Esophagus muscularis mucosa (tissue), 4 donors: ENCODE results near the gene ZNF407. TPM values are rescaled to one million over a fixed set of nuclear protein-coding genes. Genes with fewer than 3 reads are reported as not detected.

Source experiments
- DNase-seq: peaks from one replicate; pipeline ENCODE4 v3.0.0-alpha.2; 2017; ENCODE audit errors: extremely low spot score
- H3K27ac ChIP-seq, 4 donors: fragments of 200-600 bp; sonication (generic); replicated peaks in 1 of 4; 1 replicate in 3 of 4; 2 replicates in 1 of 4; pipeline ENCODE4 v1.5.1; 2016 to 2019; ENCODE audit warnings: mild to moderate bottlenecking in 1 of 4
- H3K27me3 ChIP-seq, 4 donors: fragments of 200-600 bp; sonication (generic); one replicate each; pipeline versions ENCODE4 v1.5.1 to v1.6.0; 2016 to 2019
- H3K36me3 ChIP-seq, 4 donors: fragments of 200-600 bp; sonication (generic); one replicate each; pipeline ENCODE4 v1.5.1; 2016 to 2019
- H3K4me1 ChIP-seq, 4 donors: fragments of 200-600 bp; sonication (generic); one replicate each; pipeline ENCODE4 v1.5.1; 2016 to 2019
- H3K4me3 ChIP-seq, 4 donors: fragments of 200-600 bp; sonication (generic); 1 replicate in 2 of 4; 2 replicates in 2 of 4; pipeline ENCODE4 v1.5.1; 2016 to 2019; ENCODE audit warnings: mild to moderate bottlenecking in 4 of 4, moderate library complexity in 1 of 4
- H3K9me3 ChIP-seq, 4 donors: fragments of 200-600 bp; sonication (generic); 1 replicate in 3 of 4; 2 replicates in 1 of 4; pipeline ENCODE4 v1.5.1; 2016 to 2019
- EP300 ChIP-seq: sonication (generic); formaldehyde crosslinking; IDR thresholded peaks from one replicate; pipeline ENCODE4 v1.6.1; 2017; ENCODE audit warnings: antibody characterized with exemption
- POLR2A ChIP-seq: fragments of 450-650 bp; IDR thresholded peaks from one replicate; pipeline ENCODE4 v1.6.1; 2017; ENCODE audit warnings: antibody characterized with exemption, moderate library complexity, mild to moderate bottlenecking, low read depth
- POLR2AphosphoS5 ChIP-seq, 2 donors: sonication (generic); formaldehyde crosslinking; IDR thresholded peaks; one replicate each; pipeline ENCODE4 v1.6.1; 2017; ENCODE audit warnings: antibody characterized with exemption in 2 of 2
- WGBS: methylation state at CpG from one replicate; pipeline ENCODE4 v1.1.5; 2018; 5-methylcytosine and 5-hydroxymethylcytosine counted together
- intact Hi-C: fragments of 100-400 bp; cut with DNase I; formaldehyde crosslinking; loops from one replicate; pipeline ENCODE4 v1.15.1; 2023
- total RNA-seq, 4 donors: library from RNA; depleted of rRNA; stranded (reverse); fragments of >200 nt; gene quantifications; one replicate each; pipeline versions ENCODE4 v1.1.0 to v1.2.1, GENCODE V29; 2016
- TF ChIP-seq, protein P1 (sequence below), 3 experiments: fragments of 200-600 bp in 2 of 3; fragments of 450-650 bp in 1 of 3; sonication (generic) in 2 of 3; IDR thresholded peaks; one replicate each; pipeline ENCODE4 v1.5.1; 2017 to 2019; ENCODE audit warnings: antibody characterized with exemption in 3 of 3, mild to moderate bottlenecking in 2 of 3, moderate library complexity in 1 of 3

ZNF407 gene
- total RNA-seq, 4 donors from 2014 or later, result 13.9 to 19.1 (median 17.2) TPM

DNA sequence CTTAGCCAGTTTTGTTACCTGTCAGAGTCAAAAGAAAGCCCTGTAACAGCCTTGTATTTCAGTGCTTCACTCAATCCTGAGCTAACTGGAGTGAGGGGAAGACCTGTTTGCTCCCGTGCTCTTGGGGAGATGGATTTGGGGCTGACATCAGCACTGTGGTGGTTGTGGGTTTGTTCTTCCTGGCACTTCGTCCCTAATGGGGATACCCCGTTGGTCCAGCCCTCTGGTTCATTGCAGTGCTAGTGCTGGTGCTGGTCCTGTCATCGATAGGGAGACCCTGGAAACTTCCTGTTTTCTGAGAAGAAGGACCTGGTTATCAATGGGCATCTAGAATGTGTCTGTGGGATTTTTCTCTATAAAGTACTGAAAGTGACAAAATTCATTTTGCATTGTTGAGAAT is 205.4 kb downstream of the ZNF407 start:
- Histone ChIP-seq H3K27me3 (no peaks in the 10 kb centered on the region), H3K9me3 (no peaks in the 10 kb centered on the region), H3K4me3 (no peak overlapping the region), H3K4me1 (peaks cover 0 to 36% (median 28%) of the 10 kb centered on the region in 4 donors), H3K27ac (no peak overlapping the region), H3K36me3 (no peaks in the 10 kb centered on the region)
- 84% methylated on average over 4 of the region's 4 CpGs for WGBS
- intact Hi-C loops, result no loop called here
- DNase-seq, result no peak
- TF ChIP-seq POLR2A (no peak), EP300 (no peak), POLR2AphosphoS5 (IDR thresholded peaks at IDR 0.05) (no peak)
- TF ChIP-seq, protein P1, sequence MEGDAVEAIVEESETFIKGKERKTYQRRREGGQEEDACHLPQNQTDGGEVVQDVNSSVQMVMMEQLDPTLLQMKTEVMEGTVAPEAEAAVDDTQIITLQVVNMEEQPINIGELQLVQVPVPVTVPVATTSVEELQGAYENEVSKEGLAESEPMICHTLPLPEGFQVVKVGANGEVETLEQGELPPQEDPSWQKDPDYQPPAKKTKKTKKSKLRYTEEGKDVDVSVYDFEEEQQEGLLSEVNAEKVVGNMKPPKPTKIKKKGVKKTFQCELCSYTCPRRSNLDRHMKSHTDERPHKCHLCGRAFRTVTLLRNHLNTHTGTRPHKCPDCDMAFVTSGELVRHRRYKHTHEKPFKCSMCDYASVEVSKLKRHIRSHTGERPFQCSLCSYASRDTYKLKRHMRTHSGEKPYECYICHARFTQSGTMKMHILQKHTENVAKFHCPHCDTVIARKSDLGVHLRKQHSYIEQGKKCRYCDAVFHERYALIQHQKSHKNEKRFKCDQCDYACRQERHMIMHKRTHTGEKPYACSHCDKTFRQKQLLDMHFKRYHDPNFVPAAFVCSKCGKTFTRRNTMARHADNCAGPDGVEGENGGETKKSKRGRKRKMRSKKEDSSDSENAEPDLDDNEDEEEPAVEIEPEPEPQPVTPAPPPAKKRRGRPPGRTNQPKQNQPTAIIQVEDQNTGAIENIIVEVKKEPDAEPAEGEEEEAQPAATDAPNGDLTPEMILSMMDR (IDR thresholded peaks at IDR 0.05), result no peak

GRCh38 chr18:74803769-74804168 is 206.1 kb downstream of the ZNF407 start:
- DNase-seq, result no peak
- peaks cover 0 to 32% (median 26%) of the 10 kb centered on the region in 4 donors for H3K4me1 ChIP-seq
- no peaks in the 10 kb centered on the region for H3K27me3 ChIP-seq
- intact Hi-C loops, result no loop called here
- TF ChIP-seq POLR2A, result no peak
- no peak for TF ChIP-seq POLR2AphosphoS5 (IDR thresholded peaks at IDR 0.05)
- TF ChIP-seq, protein P1 (IDR thresholded peaks at IDR 0.05), result no peak
- no peak for TF ChIP-seq EP300
- H3K9me3 ChIP-seq, result no peaks in the 10 kb centered on the region
- peak overlapping the region in 2 of 4 donors; percentile 12 to 17 for H3K4me3 ChIP-seq
- no peaks in the 10 kb centered on the region for H3K36me3 ChIP-seq
- H3K27ac ChIP-seq, result peak overlapping the region in 1 of 4 donors; percentile 19
- 56% methylated on average over 10 of the region's 10 CpGs for WGBS

- TF ChIP-seq EP300 (no peak), POLR2AphosphoS5 (IDR thresholded peaks at IDR 0.05) (no peak), POLR2A (no peak)
- TF ChIP-seq, protein P1 (IDR thresholded peaks at IDR 0.05), result no peak
- DNase-seq, result no peak
- no peaks in the 10 kb centered on the region for H3K9me3 ChIP-seq
- WGBS, result 43% methylated on average over 6 of the region's 6 CpGs
- intact Hi-C loops, result no loop called here
- H3K36me3 ChIP-seq, result no peaks in the 10 kb centered on the region
- peaks cover 0 to 29% (median 26%) of the 10 kb centered on the region in 4 donors for H3K4me1 ChIP-seq
- peak overlapping the region in 1 of 4 donors; percentile 19 for H3K27ac ChIP-seq
- H3K4me3 ChIP-seq, result no peak overlapping the region
- H3K27me3 ChIP-seq, result no peaks in the 10 kb centered on the region
Observed at GRCh38 chr18:74804677-74805076, 207.0 kb downstream of the ZNF407 start.

- no peak for DNase-seq
- H3K27me3 ChIP-seq, result no peaks in the 10 kb centered on the region
- H3K36me3 ChIP-seq, result no peaks in the 10 kb centered on the region
- WGBS, result 75% methylated on average over 6 of the region's 6 CpGs
- no peaks in the 10 kb centered on the region for H3K9me3 ChIP-seq
- H3K27ac ChIP-seq, result peak overlapping the region; percentile 10 to 78 (median 46)
- TF ChIP-seq, protein P1 (IDR thresholded peaks at IDR 0.05), result no peak
- TF ChIP-seq POLR2AphosphoS5 (IDR thresholded peaks at IDR 0.05), result no peak
- H3K4me1 ChIP-seq, result peaks cover 0 to 29% (median 26%) of the 10 kb centered on the region in 4 donors
- no peak overlapping the region for H3K4me3 ChIP-seq
- intact Hi-C loops, result no loop called here
Observed at GRCh38 chr18:74806073-74806472, 208.4 kb downstream of the ZNF407 start.

GRCh38 chr18:74806700-74807416 is 209.2 kb downstream of the ZNF407 start:
- H3K27me3 ChIP-seq, result no peaks in the 10 kb centered on the region
- intact Hi-C loops, result no loop called here
- WGBS, result 56% methylated on average over 7 of the region's 7 CpGs
- DNase-seq, result no peak
- peak overlapping the region; percentile 19 to 78 (median 64) for H3K27ac ChIP-seq
- peak in 1 of 2 donors; percentile 69 for TF ChIP-seq POLR2AphosphoS5 (IDR thresholded peaks at IDR 0.05)
- TF ChIP-seq, protein P1 (IDR thresholded peaks at IDR 0.05), result no peak
- no peaks in the 10 kb centered on the region for H3K9me3 ChIP-seq
- no peaks in the 10 kb centered on the region for H3K36me3 ChIP-seq
- H3K4me1 ChIP-seq, result peaks cover 0 to 29% (median 26%) of the 10 kb centered on the region in 4 donors
- H3K4me3 ChIP-seq, result peak overlapping the region in 1 of 4 donors; percentile 5
